Natural killer cell (primary cell): ENCODE measurements around the gene NTSR2. TPM values are rescaled to one million over a fixed set of nuclear protein-coding genes. Genes with fewer than 3 reads are reported as not detected.

ENCODE experiments used
- ATAC-seq, 3 donors: fragments of 150-1000 bp in 2 of 3; fragments of 200-7000 bp in 1 of 3; cut with Tn5 transposase; 1 replicate in 1 of 3; 2 replicates in 2 of 3; pipeline ENCODE4 v1.10.0; 2021; ENCODE audit warnings: mild to moderate bottlenecking in 2 of 3, moderate library complexity in 2 of 3
- DNase-seq, 2 donors: peaks; one replicate each; pipeline versions ENCODE4 v3.0.0 to v3.0.0-alpha.2; 2013 to 2021; ENCODE audit warnings: mixed read lengths in 1 of 2
- H3K27ac ChIP-seq: one replicate; pipeline ENCODE4 v1.5.1; 2013; ENCODE audit warnings: mild to moderate bottlenecking, low read length
- H3K27me3 ChIP-seq: one replicate; pipeline ENCODE4 v1.6.1; 2013; ENCODE audit warnings: low read length; ENCODE audit not compliant: control insufficient read depth, insufficient read depth
- H3K36me3 ChIP-seq: one replicate; pipeline ENCODE4 v1.6.1; 2013; ENCODE audit warnings: low read length; ENCODE audit not compliant: control insufficient read depth, insufficient read depth
- H3K4me1 ChIP-seq: one replicate; pipeline ENCODE4 v1.6.1; 2013; ENCODE audit warnings: low read length; ENCODE audit not compliant: control insufficient read depth, insufficient read depth
- H3K4me3 ChIP-seq: one replicate; pipeline ENCODE4 v1.5.1; 2013; ENCODE audit warnings: low read length
- H3K9me3 ChIP-seq: one replicate; pipeline ENCODE4 v1.6.1; 2013; ENCODE audit warnings: low read length; ENCODE audit not compliant: control insufficient read depth, insufficient read depth
- H3K27ac Mint-ChIP-seq, 2 donors: one replicate each; pipeline ENCODE4 v1.8.0; 2022; ENCODE audit warnings: mild to moderate bottlenecking in 2 of 2, mixed read lengths in 2 of 2, moderate library complexity in 1 of 2
- H3K27me3 Mint-ChIP-seq, 2 donors: one replicate each; pipeline ENCODE4 v1.8.0; 2022; ENCODE audit warnings: low read depth in 2 of 2, mixed read lengths in 2 of 2
- H3K36me3 Mint-ChIP-seq: one replicate; pipeline ENCODE4 v1.8.0; 2022; ENCODE audit warnings: mixed read lengths
- H3K4me1 Mint-ChIP-seq, 2 donors: one replicate each; pipeline ENCODE4 v1.8.0; 2022; ENCODE audit warnings: mixed read lengths in 2 of 2
- H3K4me3 Mint-ChIP-seq: one replicate; pipeline ENCODE4 v1.8.0; 2022; ENCODE audit warnings: mild to moderate bottlenecking, moderate library complexity, mixed read lengths
- H3K9me3 Mint-ChIP-seq, 2 donors: one replicate each; pipeline ENCODE4 v1.8.0; 2022; ENCODE audit warnings: mixed read lengths in 2 of 2
- WGBS: methylation state at CpG from one replicate; pipeline ENCODE4 v1.1.7; 2013; ENCODE audit warnings: missing lambda C conversion rate; ENCODE audit not compliant: insufficient coverage; 5-methylcytosine and 5-hydroxymethylcytosine counted together
- intact Hi-C: fragments of 100-400 bp; cut with micrococcal nuclease; formaldehyde crosslinking; loops from one replicate; pipeline ENCODE4 v1.14.2; 2022
- total RNA-seq, 4 donors: library from RNA; stranded (reverse); fragments of 120-200 nt in 1 of 4; gene quantifications; one replicate each; pipeline versions ENCODE4 v1.2.3 to v1.2.4, GENCODE V29; 2013 to 2022
- TF ChIP-seq, protein P1 (sequence below): fragments of 200-600 bp; IDR thresholded peaks from one replicate; pipeline ENCODE4 v1.8.0; 2022; ENCODE audit warnings: antibody characterized with exemption

NTSR2 gene
- total RNA-seq, 3 donors from 2014 or later (not counting 1 experiment from before 2014, with no cell fraction given), result not detected

DNA sequence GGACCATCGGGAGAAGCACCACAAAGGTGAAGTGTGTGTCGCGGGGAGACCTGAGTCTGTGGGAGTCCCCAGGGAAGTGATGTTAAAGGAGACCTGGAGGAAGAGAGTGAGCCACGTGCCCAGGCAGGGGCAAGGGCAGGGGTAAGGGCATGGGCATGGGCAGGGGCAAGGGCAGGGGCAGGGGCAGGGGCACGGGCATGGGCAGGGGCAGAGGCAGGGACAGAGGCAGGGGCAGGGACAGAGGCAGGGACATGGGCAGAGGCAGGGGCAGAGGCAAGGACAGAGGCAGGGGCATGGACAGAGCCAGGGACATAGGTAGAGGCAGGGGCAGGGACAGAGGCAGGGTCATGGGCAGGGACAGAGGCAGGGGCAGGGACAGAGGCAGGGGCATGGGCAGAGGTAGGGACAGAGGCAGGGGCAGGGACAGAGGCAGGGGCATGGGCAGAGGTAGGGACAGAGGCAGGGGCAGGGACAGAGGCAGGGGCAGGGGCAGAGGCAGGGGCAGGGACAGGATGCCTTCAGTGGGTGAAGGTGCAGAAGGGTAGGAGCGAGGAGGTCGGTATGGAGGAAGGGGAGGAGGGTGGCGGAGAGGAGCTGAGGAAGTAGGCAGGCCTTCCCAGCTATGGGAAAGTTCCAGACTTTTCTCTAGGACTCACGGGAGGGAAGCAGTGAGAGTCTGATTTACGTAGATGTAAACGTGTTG lies 33.3 kb downstream of the NTSR2 start:
- DNase-seq (no peak), ATAC-seq (no peak)
- Mint-ChIP-seq H3K27ac (no peak overlapping the region), H3K9me3 (no peaks in the 10 kb centered on the region), H3K27me3 (no peaks in the 10 kb centered on the region), H3K4me1 (no peaks in the 10 kb centered on the region), H3K4me3 (no peak overlapping the region), H3K36me3 (no peaks in the 10 kb centered on the region)
- Histone ChIP-seq H3K4me3 (no peak overlapping the region), H3K27ac (no peak overlapping the region), H3K9me3 (no peaks in the 10 kb centered on the region), H3K4me1 (no peaks in the 10 kb centered on the region), H3K36me3 (no peaks in the 10 kb centered on the region), H3K27me3 (no peaks in the 10 kb centered on the region)
- TF ChIP-seq, protein P1, sequence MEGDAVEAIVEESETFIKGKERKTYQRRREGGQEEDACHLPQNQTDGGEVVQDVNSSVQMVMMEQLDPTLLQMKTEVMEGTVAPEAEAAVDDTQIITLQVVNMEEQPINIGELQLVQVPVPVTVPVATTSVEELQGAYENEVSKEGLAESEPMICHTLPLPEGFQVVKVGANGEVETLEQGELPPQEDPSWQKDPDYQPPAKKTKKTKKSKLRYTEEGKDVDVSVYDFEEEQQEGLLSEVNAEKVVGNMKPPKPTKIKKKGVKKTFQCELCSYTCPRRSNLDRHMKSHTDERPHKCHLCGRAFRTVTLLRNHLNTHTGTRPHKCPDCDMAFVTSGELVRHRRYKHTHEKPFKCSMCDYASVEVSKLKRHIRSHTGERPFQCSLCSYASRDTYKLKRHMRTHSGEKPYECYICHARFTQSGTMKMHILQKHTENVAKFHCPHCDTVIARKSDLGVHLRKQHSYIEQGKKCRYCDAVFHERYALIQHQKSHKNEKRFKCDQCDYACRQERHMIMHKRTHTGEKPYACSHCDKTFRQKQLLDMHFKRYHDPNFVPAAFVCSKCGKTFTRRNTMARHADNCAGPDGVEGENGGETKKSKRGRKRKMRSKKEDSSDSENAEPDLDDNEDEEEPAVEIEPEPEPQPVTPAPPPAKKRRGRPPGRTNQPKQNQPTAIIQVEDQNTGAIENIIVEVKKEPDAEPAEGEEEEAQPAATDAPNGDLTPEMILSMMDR, result no peak
- intact Hi-C loops, result no loop called here
- WGBS, result 74% methylated on average over 11 of the region's 11 CpGs

DNA sequence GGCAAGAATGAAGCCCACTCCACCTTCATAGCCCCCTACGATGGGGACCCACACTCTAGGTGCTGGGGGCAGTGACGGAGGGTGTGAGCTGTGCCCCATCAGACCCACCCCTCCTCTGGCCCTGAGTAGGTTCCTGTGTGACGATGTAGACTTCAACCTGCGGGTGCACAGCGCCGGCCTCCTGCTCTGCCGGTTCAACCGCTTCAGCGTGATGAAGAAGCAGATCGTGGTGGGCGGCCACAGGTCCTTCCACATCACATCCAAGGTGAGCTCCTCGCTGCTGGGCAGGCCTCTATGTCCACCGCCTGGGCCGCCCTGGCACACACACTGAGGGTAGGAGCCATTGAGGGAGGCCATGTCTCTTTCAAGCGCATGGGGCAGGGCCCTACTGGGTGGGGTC lies 34.9 kb downstream of the NTSR2 start:
- Histone ChIP-seq H3K4me3 (no peak overlapping the region), H3K9me3 (no peaks in the 10 kb centered on the region), H3K27ac (no peak overlapping the region), H3K4me1 (no peaks in the 10 kb centered on the region), H3K36me3 (no peaks in the 10 kb centered on the region), H3K27me3 (no peaks in the 10 kb centered on the region)
- H3K27me3 Mint-ChIP-seq, result no peaks in the 10 kb centered on the region
- H3K27ac Mint-ChIP-seq, result no peak overlapping the region
- no peaks in the 10 kb centered on the region for H3K4me1 Mint-ChIP-seq
- no peak overlapping the region for H3K4me3 Mint-ChIP-seq
- no peak for DNase-seq
- WGBS, result 90% methylated on average over 14 of the region's 15 CpGs
- ATAC-seq, result no peak
- TF ChIP-seq, protein P1, result no peak
- no peaks in the 10 kb centered on the region for H3K36me3 Mint-ChIP-seq
- intact Hi-C loops, result no loop called here
- no peaks in the 10 kb centered on the region for H3K9me3 Mint-ChIP-seq

DNA sequence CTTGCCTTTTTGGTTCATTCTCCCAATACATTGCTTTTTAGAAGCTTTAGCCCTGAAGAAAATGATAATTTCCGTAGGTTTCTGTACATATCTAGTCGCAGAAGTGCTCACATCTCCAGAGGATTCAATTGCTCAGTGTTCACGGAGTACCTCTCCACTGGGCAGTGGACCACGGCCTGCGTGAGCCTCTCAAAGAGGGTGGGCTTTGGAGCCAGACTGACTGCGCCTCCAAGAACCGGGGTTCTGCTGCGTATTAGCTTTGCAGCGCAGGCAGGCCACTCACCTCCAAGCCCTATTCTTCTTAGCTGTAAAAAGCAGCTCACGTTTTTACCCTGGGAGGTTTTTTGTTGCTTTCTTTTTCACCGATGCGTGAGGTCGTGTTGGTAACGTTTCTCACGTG lies 35.4 kb downstream of the NTSR2 start:
- no peaks in the 10 kb centered on the region for H3K27me3 ChIP-seq
- TF ChIP-seq, protein P1, result no peak
- ATAC-seq, result no peak

More for the DNA sequence above, 35.4 kb downstream of the NTSR2 start:
- no peaks in the 10 kb centered on the region for H3K4me1 ChIP-seq
- Mint-ChIP-seq H3K27me3 (no peaks in the 10 kb centered on the region), H3K4me1 (no peaks in the 10 kb centered on the region), H3K27ac (no peak overlapping the region), H3K36me3 (no peaks in the 10 kb centered on the region), H3K4me3 (no peak overlapping the region), H3K9me3 (no peaks in the 10 kb centered on the region)
- no peak for DNase-seq
- intact Hi-C loops, result no loop called here
- H3K9me3 ChIP-seq, result no peaks in the 10 kb centered on the region
- 86% methylated on average over 15 of the region's 15 CpGs for WGBS
- H3K27ac ChIP-seq, result no peak overlapping the region
- H3K4me3 ChIP-seq, result no peak overlapping the region
- H3K36me3 ChIP-seq, result no peaks in the 10 kb centered on the region
